GM18517 (cell line): ENCODE measurements around the gene SLC25A11.
A peak's percentile ranks its signal among the peaks of the same experiment; 100 is the strongest.

Experiments used
- ATAC-seq: cut with Tn5 transposase; IDR thresholded peaks from one replicate; pipeline ENCODE4 v1.9.1; 2021; ENCODE audit warnings: mild to moderate bottlenecking, moderate library complexity; ENCODE audit not compliant: unreplicated experiment

The SLC25A11 gene, protein sequence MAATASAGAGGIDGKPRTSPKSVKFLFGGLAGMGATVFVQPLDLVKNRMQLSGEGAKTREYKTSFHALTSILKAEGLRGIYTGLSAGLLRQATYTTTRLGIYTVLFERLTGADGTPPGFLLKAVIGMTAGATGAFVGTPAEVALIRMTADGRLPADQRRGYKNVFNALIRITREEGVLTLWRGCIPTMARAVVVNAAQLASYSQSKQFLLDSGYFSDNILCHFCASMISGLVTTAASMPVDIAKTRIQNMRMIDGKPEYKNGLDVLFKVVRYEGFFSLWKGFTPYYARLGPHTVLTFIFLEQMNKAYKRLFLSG

DNA sequence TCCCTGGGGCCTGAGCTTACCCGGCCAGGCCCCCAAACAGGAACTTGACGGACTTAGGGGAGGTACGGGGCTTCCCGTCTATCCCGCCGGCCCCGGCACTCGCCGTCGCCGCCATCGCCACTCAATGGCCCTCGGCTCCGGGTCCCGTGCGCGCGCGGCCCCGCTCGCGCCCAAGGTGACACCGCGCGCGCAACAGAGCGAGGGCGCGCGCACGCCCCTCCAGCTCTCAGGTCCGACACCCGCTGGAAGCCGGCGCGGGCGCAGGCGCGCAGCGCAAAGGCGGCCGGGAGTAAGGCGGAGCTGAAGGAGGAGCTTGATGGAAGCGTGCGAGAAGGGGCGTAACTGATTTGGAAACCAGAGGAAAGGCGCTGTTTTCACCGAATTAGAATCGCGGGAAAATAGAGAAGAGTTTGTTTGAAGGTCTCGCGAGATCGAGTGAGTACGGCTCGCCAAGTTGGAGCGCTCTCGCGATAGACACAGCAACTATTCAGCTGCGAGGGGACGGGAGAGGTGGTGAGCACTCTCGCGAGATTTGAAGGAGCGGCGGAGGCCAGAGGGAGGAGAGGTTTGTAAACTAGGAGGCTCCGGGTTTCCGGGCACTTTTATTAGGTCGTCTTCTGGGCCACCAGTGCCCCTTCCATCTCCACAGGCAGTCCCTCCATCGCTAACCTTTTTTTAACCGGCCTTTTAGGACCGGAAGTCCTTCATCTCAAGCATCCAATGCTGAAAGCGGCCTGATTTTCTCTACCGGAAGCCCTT is at the start of gene SLC25A11, which contains the start of gene RNF167:
Gene SLC25A11 (minus strand): TSS at position 251 of the 759 bp plus-strand sequence. CDS start 136 bp downstream, at position 115.
Gene RNF167 (plus strand): TSS at position 473 of the 759 bp plus-strand sequence. CDS start 642 bp downstream, outside the sequence.
- peak; percentile 83 for ATAC-seq

DNA sequence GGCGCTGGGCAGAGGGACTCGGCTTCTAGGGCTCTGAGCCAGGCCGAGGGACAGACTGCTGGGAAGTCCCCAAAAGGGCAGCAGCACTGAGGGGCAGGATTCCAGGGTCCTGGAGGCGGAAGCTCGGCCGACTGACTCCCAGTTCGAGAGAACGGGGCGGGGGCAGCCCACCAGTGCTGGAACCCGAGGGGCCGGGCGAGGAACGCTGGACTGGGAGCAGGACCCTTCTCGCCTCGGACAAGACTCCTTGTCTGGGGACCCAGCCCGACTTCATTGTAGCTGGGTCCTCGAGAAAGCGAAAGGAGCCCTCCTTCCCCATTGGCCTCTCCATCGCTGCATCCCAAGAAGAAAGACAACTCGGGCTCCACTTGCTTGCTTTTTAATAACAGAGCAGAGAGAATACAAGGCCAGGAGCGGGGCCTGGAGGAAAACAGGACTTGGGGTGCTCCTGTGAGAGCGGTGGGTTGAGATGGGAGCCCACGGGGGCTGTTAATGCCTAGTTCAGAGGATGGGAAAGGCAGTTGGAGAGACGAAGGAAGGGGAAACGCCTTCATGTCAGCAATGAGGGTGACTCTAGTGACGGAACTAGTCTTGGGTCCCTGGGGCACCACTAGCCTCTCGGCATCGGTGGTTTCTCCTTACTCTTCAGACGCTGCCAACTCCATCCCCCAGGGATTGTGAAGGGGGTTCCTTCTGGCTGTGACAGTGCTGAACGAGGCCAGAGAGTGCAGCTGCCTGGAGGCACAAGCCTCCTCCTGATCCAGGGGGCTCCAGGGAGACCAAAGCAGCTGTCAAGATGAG is 48.1 kb upstream of the SLC25A11 start:
- no peak for ATAC-seq

DNA sequence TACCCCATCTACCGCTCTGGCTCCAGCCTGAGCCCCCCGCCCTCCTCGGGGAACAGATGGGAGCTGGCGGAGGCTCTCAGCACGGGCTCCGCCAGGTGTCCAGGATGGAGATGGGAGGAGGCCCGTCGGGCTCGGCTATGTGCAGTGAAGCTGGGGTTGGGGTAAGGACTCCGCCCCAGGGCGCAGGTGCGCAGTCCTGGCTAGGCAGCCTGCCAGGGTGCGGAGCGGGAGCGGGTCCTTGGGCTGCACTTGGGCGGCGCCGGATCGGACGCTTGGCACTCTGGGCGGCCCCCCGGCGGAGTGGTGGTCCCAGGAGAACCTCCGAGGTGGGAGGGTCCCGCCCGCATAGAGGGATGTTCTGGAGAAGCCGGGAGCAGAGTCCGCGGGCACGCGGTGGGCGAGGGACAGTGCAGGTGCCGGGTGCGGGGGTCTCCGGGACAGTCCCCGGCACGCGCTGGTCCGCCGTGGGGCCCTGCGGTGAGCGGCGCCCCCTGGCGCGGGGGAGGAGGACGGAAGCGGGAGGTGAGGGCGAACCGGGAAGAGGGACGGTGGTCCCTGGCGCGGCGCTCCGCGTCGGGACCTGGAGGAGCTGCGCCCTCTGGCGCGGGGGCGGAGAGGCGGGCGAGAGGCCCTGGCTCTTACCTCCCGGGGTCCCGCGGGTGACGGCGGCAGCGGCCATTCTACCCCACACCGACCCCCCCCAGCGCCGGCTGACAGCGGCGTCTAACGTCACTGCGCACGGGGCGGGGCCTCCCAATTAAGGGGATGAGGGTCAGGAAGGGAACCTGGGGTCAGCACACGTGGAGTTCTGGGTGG is 47.3 kb upstream of the SLC25A11 start, which contains the start of gene CAMTA2:
Gene CAMTA2 (minus strand): TSS at position 725 of the 816 bp plus-strand sequence. CDS start 1,453 bp downstream, outside the sequence.
- ATAC-seq = peak; percentile 69

DNA sequence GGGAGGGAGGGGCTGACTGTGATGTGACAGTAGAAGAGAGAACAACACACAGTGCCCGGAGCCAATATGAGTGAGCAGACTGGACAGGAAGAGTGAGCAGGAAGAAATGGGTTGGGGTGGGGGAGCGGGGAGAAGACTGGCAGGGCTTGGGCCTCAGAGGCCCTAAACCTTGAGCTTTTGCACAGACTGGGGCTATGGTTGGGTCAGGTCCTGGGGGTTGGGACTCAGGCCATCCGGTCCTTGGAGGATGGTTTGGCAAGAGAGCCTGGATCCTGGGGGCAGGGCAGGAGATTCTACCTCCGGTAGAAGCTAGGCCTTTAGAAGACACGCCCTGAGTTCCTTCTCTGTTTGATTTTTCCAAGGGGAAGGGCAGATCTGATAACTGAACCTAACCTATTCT is 46.6 kb upstream of the SLC25A11 start:
- no peak for ATAC-seq

DNA sequence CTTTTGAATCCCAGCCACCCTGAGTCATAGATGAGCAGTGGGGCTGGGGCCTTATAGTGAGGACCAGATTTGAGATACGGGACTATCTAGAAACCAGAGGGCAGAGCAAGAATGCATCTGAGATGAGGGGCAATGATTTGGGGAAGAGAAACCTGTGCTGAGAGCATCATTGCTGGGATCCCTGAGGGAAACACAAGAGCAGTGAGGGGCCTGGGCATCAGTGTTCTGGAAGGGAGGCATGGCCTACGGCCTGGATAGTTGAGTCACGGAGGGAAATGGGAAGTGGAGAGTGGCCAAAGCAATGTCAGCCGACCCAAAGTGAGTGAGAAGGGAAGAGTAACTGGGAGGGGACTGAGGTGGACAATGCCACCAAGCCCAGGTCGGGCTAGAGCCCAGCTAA is 42.5 kb upstream of the SLC25A11 start:
- no peak for ATAC-seq

DNA sequence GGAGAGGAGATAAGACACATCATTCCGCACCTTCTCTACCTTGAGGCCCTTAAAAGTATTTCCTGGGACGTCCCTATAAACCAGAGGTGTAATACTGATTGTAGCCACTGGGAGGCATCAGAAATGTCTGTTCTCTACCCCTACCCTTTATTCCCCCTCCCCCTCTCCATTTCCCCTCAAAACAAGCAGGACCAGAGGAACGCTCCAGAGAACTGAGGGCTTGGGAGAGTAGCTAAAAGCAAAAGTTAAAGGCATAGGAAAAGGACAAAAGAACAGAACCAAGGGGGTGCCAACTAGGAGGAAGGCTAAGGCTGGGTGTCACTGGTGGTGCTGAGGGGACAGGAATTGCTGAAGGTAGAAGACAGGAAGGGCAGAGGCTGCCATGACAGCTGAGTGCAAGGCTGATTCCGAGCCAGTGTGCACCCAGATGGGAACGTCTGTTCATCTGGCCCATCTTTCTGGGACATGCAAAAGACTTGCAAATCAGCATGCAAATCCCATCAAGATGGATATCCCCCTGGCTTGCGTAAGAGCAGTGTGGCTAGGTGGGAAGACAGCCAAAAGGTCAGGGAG is 40.9 kb upstream of the SLC25A11 start:
- ATAC-seq = no peak

DNA sequence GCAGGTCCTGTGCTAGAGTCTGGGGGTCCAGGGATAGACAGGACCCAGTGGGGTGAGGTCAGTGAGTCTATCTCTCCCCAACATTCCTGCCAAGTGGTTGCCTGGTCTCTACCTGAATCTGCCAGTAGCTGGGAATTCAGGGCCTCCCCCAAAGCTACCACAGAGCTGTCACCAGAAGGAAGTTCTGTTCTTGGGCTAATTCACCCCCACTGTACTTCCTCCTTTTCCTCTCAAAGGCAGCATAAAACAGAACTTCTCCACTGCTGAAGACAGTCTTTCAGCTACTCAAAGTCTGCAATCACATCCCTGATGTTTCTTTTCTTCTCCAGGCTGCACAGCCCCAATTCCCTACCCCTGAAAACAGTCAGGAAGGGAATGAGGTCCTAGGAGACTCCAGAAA is 38.9 kb upstream of the SLC25A11 start:
- no peak for ATAC-seq

DNA sequence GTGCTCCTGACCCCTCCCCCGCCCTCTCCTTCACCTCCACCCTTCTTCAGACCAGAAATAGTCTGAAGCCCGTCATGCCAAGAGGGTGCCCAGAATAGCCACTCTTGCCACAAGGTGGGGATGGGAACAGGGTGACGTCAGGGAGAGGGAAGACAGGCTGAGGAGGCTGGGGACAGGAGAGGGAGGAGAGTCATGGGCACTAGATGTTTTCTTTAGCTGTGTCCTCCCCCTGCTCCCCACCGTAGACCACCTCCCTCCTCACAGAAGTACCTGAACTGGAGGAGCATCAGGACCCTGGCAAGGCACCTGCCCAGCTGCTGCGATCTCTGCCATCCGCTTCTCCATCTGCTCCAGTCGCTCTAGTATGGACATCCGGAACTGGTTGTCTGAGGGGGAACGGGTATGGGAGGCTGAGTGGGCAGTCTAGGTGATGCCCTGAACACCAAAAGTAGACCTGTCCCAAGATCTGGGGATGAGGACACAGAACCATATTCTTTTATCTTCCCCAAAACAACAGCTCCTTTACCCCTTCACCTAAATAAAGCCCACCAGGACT is 34.3 kb upstream of the SLC25A11 start:
- no peak for ATAC-seq

DNA sequence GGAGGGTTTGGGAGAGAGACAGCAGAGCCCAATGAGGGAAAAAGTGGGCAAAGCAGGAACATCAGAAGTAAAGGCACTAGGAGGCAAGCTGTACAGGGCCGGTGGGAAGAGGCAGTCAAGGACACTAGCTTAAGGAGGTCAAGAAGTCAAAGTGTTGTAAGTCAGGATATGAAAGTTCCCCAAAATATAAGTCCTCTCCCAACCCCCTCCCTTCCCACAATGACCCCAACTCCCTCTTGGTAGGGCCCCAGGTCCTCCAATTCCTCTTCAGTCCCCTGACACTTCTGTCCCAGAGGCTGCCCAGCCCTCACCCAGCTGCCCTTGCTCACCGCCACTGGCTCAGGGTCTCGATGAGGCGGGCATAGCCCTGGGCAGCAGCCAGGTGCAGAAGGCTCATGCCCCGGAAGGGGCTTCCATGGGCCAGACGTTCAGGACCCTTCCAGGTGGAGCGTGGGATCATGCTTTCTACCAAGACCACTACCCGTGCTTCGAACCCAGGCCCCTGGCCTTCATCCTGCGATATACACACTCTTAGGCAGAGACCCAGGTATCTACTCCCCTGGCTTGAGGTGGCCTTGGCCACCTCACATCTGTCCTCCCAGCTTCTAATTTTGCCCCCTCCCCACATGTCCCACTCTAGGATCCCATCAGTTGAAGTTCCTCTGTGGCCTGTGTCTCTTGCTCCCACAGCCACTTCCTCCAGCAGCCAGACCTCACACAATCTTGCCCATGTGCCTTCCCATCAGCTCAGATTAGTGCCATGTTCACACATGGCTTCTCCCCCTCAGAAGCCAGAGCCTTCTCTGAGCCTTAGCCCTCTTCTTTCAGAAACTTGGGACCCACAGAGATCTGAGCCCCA is 33.6 kb upstream of the SLC25A11 start:
- no peak for ATAC-seq

DNA sequence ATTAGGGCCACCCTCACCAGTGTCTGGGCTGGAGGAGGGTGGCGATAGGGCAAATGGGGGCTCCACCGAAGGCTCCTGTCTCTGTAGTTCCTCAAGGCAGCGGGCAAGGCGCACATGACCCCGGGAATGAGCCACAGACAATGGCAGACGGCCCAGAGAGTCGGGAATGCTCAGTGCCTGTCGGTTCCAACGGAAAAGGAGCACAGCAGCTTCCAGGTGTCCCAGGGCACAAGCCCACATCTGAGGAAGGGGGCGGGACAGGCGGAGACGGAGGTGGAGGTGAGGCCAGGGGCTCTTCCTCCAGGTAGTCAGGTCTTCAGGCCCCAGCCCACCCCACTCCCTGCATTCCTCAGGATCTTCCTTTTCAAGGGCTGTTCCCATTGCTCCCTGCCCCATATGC is 32.9 kb upstream of the SLC25A11 start:
- ATAC-seq = no peak

DNA sequence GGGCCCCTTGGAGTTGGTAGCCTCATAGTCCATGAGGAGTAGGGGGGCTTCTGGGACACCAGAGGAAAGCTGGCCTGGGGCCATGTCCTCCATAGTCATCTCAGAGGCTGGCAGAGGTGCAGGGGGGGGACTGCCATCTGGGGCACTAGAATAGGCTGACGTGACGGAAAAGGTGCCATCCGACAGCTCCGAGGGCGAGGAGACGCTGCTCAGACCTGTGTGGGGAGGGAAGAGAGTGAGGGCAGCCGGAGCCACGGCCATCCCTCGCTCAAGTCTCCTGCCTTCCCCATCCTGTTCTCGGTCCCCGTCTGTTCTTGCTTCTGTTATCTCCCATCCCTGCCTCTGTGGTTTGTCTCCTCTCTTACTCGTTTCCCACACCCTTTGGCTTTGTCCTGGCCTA is 32.5 kb upstream of the SLC25A11 start:
- ATAC-seq = no peak

DNA sequence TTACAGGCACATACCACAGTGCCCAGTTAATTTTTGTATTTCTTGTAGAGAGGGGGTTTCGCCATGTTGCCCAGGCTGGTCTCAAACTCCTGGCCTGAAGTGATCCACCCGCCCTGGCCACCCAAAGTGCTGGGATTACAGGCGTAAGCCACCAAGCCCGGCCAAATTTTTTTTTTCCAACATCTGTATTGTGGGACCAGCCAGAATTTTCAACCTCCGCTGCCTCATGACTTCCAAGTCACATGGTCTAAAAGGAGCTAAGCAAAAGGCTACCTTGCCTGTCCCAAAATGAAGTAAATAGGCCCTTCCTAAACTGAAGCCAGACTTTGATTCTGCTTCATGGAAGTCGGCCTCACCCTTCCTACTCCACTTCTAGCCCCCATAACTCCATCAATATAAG is 32.0 kb upstream of the SLC25A11 start:
- no peak for ATAC-seq

DNA sequence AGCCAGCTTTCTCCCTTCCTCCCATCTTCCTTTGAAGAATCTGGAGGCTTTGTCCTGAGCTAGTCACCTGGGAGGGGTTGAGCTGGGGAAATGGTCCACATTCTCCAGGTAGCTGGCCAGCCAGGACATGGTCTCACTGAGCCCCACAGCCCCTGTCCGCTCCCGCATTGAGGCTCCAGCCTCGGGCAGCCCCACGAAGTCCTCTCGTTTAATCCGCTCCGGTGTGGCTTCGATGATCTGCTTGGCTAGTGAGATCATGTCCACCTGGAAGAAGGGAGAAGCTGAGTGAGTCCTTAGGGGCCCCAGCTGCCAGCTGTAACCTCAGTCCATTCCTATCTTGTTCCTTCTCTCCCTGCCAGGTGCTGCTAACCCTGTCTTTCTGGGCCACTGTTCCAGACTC is 30.4 kb upstream of the SLC25A11 start:
- no peak for ATAC-seq

DNA sequence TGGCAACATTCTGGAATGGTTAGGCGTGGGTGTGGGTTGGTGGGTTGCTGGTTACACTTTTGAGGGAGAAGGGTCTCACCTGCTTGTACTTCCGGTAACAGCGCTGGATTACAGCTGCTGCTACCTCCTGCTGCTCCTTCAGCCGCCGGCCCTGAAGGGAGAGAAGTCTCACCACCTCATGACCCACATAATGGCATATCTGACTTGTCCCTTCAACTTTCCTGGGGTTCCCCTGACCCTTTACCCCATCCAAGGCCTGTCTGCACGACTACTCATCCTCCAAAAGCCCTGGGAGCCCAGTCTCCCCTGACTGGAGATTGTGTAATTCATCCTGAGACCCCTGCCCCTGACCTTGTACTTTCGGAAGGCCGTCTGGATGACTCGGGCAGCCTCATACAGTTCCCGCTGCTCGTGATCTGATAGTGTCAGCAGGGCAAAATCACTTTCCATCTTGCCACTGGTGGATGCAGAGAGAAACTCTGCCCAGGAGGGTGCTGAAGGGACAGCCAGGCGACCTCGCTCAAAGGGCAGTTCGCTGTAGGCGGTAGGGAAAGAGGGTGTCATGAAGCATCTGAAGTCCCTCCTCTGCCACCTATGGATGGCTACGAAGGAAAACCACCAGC is 29.8 kb upstream of the SLC25A11 start:
- no peak for ATAC-seq

DNA sequence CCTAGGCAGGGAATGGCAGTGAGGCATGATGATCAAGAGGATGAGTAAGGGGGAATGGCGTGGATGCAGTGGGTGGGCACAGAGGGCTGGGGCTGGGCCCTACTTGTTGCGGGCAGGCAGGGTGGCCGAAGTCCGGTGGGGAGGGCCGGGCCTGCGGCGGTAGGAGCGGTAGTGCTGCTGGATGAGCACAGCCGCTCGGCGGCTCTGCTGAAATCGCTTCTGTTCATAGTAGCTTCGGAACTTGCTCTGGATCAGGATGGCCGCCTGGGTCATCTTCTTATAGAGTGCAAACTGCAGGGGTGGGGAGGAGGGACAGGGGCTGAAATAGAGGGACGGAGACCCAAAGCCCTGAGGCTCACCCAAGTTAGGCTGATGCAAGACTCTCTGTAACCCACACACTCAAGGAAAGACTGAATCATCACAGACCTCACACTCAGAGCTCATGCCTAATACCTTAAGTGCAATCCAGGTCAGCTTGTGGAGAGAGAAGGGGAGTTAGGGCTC is 29.3 kb upstream of the SLC25A11 start:
- no peak for ATAC-seq

DNA sequence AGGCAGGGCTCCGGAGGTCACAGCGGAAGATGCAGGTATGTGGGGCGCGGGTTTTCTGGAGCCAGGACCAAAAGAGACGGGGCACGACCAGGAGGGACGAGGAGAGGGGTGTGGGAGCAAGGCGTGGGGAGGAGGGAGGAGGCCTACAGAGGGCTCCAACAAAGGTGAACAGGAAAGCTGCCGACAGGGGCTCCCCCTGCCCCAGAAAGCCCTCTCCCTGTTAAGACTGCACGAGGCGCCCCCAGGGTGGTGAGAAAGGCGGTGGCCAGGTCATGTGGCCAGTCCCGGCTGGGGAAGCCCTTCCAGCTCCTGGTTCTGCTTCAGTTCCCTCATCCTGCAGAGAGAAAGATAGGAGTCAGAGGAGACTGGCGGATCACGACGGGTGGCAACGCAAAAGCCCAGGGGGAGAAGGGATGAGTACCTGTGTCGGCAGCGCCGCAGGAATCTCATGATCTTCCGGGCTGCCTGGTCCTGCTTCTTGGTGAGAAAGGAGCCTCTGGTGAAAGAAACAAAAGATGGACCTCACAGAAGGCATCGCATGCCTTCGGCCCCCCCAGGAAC is 28.7 kb upstream of the SLC25A11 start:
- ATAC-seq = no peak

DNA sequence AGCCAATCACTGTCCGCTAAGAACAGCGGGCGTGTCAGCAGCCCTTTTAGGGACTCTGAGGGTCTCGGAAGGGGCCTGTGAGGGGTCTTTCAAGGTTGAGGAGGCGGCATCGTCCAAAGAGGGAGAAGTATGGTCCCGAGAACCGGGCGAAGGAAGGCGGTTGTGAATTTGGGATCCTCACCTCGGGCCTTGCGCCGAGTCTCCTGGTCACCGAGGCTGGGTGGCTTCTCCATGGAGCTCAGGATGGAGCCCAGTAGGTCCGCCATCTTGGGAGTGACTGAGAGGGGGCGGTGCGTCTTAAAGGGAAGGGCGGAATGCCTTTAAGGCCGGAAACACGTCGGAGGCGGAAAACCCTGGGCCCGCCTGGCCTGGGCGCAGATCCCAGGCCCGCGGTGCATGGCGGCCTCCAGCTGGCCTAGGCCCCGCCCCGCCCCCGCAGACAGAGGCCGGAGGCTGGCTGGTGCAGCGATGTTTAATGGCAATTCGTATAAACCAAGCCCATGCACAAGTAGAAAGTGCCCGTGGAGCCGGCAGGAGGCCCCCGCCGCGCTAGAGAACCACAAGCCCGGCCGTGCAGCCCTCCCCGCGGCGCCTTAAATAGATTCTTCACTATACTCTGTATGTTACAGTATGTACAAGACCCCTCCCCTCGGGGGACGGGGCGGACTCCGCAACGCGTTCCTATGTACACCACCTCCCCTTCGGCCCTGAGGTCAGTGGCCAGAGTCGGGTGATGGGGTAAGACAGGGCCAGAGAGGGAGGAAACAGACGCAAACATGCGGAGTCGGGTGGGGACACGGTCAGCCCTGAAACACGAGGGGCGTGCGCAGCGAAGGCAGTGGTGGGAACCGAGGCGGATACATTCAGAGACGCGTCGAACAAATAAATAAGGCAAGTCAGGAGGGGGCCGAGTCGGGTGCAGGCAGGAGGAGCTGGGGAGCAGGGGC is 28.0 kb upstream of the SLC25A11 start, which contains the start of gene SPAG7:
Gene SPAG7 (minus strand): TSS at position 279 of the 947 bp plus-strand sequence. CDS start 13 bp downstream, at position 266.
- peak; percentile 66 for ATAC-seq
